Fibroblast of villous mesenchyme (primary cell): ENCODE measurements around the gene ZMYM4. TPM values are rescaled to one million over a fixed set of nuclear protein-coding genes. Genes with fewer than 3 reads are reported as not detected.
A peak's percentile ranks its signal among the peaks of the same experiment; 100 is the strongest.

Experiments used
- DNase-seq: peaks from one replicate; pipeline ENCODE4 v3.0.0-alpha.2; 2010; ENCODE audit warnings: low read depth
- H3K4me3 ChIP-seq: 2 replicates; pipeline ENCODE4 v1.5.1; 2011; ENCODE audit warnings: low read depth, mild to moderate bottlenecking, low read length
- total RNA-seq: library from RNA; depleted of rRNA; stranded (reverse); fragments of >200 nt; gene quantifications from 2 replicates; pipeline ENCODE4 v1.2.3, GENCODE V29; 2012
- TF ChIP-seq, protein P1 (sequence below): IDR thresholded peaks from 2 replicates; pipeline ENCODE4 v1.5.1; 2012; ENCODE audit warnings: low read depth, mild to moderate bottlenecking, low read length; ENCODE audit not compliant: insufficient read depth

The ZMYM4 gene
- total RNA-seq, 1 donor: 59.6 TPM

- DNase-seq: no peak
- H3K4me3 ChIP-seq: no peak overlapping the region
- TF ChIP-seq, protein P1, sequence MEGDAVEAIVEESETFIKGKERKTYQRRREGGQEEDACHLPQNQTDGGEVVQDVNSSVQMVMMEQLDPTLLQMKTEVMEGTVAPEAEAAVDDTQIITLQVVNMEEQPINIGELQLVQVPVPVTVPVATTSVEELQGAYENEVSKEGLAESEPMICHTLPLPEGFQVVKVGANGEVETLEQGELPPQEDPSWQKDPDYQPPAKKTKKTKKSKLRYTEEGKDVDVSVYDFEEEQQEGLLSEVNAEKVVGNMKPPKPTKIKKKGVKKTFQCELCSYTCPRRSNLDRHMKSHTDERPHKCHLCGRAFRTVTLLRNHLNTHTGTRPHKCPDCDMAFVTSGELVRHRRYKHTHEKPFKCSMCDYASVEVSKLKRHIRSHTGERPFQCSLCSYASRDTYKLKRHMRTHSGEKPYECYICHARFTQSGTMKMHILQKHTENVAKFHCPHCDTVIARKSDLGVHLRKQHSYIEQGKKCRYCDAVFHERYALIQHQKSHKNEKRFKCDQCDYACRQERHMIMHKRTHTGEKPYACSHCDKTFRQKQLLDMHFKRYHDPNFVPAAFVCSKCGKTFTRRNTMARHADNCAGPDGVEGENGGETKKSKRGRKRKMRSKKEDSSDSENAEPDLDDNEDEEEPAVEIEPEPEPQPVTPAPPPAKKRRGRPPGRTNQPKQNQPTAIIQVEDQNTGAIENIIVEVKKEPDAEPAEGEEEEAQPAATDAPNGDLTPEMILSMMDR: no peak
Measured at GRCh38 chr1:35284852-35285251, 16.3 kb downstream of the ZMYM4 start.

GRCh38 chr1:35285771-35286606 is 17.5 kb downstream of the ZMYM4 start:
- TF ChIP-seq, protein P1: no peak

GRCh38 chr1:35287807-35288640 is 19.5 kb downstream of the ZMYM4 start:
- H3K4me3 ChIP-seq: no peak overlapping the region
- TF ChIP-seq, protein P1: no peak
- DNase-seq: peak; percentile 55

More at GRCh38 chr1:35285771-35286606, 17.5 kb downstream of the ZMYM4 start:
- no peak for DNase-seq
- H3K4me3 ChIP-seq: no peak overlapping the region

DNA sequence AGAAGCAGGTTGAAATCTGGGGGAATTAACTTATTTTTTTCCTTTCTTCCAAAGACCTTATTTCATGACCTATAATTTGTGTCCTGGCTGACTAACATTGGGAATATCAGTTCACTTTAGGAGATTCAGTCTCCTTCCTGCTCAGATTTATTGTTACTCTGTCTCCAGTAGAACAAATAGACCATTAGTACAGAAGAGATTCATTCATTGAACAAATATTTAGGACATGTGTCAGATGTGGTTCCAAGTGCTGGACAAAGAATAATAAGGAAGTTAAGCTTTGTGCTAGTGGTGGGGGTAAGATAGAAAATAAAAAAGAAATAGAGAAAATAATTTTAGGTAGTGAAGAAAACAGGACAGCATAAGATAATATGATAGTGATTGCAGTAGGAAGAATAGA is 20.3 kb downstream of the ZMYM4 start:
- TF ChIP-seq, protein P1: no peak
- H3K4me3 ChIP-seq: no peak overlapping the region
- no peak for DNase-seq

DNA sequence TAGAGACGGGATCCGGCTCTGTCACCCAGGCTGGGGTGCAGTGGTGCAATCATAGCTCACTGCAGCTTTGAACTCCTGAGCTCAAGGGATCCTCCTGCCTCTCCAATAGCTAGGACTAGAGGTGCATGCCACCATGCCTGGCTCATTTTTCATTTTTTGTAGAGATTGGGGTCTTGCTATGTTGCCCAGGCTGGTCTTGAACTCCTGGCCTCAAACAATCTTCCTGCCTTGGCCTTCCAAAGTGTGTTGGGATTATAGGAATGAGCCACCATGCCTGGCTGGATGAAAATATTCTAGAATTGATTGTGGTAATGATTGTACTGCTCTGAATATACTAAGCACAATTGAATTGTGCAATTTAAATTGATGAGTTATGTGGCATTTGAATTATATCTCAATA is 21.9 kb downstream of the ZMYM4 start:
- DNase-seq: no peak
- TF ChIP-seq, protein P1: no peak
- H3K4me3 ChIP-seq: no peak overlapping the region

DNA sequence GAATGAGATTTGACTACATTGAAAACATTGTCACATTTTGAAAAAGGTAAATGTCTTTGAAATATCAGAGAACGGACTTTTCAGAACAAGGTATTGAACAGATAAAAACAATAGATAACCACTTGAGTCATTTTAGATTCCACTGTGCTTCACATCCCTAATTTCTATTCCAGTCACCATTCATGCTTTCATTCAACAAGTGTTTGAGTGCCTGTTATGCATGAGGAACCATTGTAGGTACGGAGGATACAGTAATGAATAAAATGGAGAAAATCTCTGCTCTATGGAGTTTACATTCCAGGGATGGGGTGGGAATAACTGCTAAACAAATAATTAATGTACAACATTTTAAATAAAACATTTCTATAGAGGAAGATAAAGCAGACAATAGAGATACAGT is 26.3 kb downstream of the ZMYM4 start:
- TF ChIP-seq, protein P1: no peak
- DNase-seq: no peak
- H3K4me3 ChIP-seq: no peak overlapping the region
